ENCODE results near the gene MTOR. TPM values are rescaled to one million over a fixed set of nuclear protein-coding genes. Genes with fewer than 3 reads are reported as not detected.

The MTOR gene
- total RNA-seq, 6 experiments from 2014 or later: 25.1 to 35.3 (median 32.4) TPM

DNA sequence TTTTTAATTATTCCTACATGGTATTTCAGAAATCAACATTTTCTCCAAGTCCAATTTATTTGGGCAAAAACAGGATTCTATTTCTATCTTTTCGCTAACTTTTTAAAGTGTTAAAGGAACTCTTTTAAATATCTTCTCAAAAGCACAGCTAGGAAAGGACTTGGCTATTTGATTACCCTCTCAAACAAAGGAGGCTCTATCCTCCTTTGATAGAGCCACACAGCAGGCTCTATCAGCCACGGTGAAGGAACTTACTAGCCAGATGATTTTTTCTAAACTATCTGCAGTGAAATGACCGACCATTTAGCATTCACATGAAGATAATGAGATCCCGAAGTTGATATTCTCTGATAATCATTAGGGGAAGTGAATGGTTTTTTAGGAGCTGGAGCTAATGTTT, 64.1 kb downstream of the MTOR start:
- peaks cover 0 to 64% (median 13%) of the 10 kb centered on the region in 4 donors for H3K36me3 ChIP-seq
- no peak overlapping the region for H3K4me3 ChIP-seq
- ATAC-seq (no peak), DNase-seq (no peak)
- intact Hi-C loops (cut with DNase I): no loop called here
- TF ChIP-seq POLR2A (IDR thresholded peaks at IDR 0.05): no peak
- TF ChIP-seq, protein P1, sequence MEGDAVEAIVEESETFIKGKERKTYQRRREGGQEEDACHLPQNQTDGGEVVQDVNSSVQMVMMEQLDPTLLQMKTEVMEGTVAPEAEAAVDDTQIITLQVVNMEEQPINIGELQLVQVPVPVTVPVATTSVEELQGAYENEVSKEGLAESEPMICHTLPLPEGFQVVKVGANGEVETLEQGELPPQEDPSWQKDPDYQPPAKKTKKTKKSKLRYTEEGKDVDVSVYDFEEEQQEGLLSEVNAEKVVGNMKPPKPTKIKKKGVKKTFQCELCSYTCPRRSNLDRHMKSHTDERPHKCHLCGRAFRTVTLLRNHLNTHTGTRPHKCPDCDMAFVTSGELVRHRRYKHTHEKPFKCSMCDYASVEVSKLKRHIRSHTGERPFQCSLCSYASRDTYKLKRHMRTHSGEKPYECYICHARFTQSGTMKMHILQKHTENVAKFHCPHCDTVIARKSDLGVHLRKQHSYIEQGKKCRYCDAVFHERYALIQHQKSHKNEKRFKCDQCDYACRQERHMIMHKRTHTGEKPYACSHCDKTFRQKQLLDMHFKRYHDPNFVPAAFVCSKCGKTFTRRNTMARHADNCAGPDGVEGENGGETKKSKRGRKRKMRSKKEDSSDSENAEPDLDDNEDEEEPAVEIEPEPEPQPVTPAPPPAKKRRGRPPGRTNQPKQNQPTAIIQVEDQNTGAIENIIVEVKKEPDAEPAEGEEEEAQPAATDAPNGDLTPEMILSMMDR (IDR thresholded peaks at IDR 0.05): no peak
- H3K4me1 ChIP-seq: no peaks in the 10 kb centered on the region
- WGBS (ENCODE audit: insufficient coverage, low coverage, low lambda C conversion rate, missing lambda C conversion rate): 96% methylated on average over 4 of the region's 4 CpGs
- no peaks in the 10 kb centered on the region for H3K9me3 ChIP-seq
- H3K27ac ChIP-seq: no peak overlapping the region
- H3K27me3 ChIP-seq: no peaks in the 10 kb centered on the region

DNA sequence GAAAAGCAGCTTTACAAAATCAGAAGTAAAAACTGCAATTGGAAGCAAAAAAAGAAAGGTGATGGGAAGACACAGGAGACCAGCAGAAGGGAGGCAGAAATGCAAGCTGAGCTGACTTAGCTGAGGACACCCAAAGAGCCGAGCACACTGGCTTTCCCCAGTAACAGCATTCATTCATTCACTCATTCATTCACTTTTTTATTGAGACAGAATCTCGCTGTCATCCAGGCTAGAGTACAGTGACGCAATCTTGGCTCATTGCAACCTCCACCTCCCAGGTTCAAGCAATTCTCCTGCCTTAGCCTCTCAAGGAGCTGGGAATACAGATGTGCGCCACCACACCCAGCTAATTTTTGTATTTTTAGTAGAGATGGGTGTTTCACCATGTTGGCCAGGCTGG, 65.0 kb downstream of the MTOR start:
- peaks cover 0 to 65% (median 13%) of the 10 kb centered on the region in 4 donors for H3K36me3 ChIP-seq
- no peak overlapping the region for H3K27ac ChIP-seq
- TF ChIP-seq, protein P1 (IDR thresholded peaks at IDR 0.05): no peak
- TF ChIP-seq POLR2A (IDR thresholded peaks at IDR 0.05): no peak
- WGBS (ENCODE audit: insufficient coverage, low coverage, low lambda C conversion rate, missing lambda C conversion rate): 95% methylated on average over 3 of the region's 4 CpGs
- H3K27me3 ChIP-seq: no peaks in the 10 kb centered on the region
- no peaks in the 10 kb centered on the region for H3K4me1 ChIP-seq
- ATAC-seq (no peak), DNase-seq (no peak)
- H3K9me3 ChIP-seq: no peaks in the 10 kb centered on the region
- no peak overlapping the region for H3K4me3 ChIP-seq
- intact Hi-C loops (cut with DNase I): no loop called here

DNA sequence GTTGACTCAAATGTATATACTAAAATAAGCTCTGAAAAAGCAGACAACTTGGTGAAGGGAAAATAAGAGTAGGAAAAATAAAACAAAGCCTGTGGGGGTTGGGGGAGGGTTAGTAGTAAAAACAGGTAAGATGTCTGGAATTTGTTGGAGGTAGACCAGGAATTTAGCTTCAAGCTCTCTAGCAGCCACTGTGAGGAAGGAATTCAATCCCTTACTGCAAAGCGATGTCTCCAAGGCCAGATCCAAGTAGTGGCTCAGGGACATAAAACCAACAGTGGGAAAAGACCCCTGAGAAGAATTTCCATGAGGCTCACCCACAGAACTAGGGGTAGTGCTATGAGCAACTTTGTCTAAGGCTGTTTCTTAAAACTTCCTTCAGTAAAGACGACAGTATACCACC, 65.4 kb downstream of the MTOR start:
- DNase-seq (no peak), ATAC-seq (no peak)
- Histone ChIP-seq H3K27ac (no peak overlapping the region), H3K36me3 (peaks cover 0 to 64% (median 13%) of the 10 kb centered on the region in 4 donors), H3K9me3 (no peaks in the 10 kb centered on the region), H3K4me3 (no peak overlapping the region), H3K4me1 (no peaks in the 10 kb centered on the region), H3K27me3 (no peaks in the 10 kb centered on the region)
- intact Hi-C loops (cut with DNase I): no loop called here
- TF ChIP-seq, protein P1 (IDR thresholded peaks at IDR 0.05): no peak
- TF ChIP-seq POLR2A (IDR thresholded peaks at IDR 0.05): no peak
- 90% methylated on average over 2 of the region's 2 CpGs for WGBS (ENCODE audit: insufficient coverage, low coverage, low lambda C conversion rate, missing lambda C conversion rate)

GRCh38 chr1:11194407-11195176, 67.8 kb downstream of the MTOR start:
- Histone ChIP-seq H3K36me3 (peaks cover 0 to 65% (median 11%) of the 10 kb centered on the region in 4 donors), H3K4me1 (no peaks in the 10 kb centered on the region), H3K4me3 (no peak overlapping the region), H3K27me3 (no peaks in the 10 kb centered on the region), H3K9me3 (no peaks in the 10 kb centered on the region), H3K27ac (no peak overlapping the region)
- intact Hi-C loops (cut with DNase I): no loop called here
- TF ChIP-seq POLR2A (IDR thresholded peaks at IDR 0.05): no peak
- TF ChIP-seq, protein P1 (IDR thresholded peaks at IDR 0.05): no peak
- ATAC-seq: no peak
- DNase-seq: no peak
- 90% methylated on average over 11 of the region's 14 CpGs for WGBS (ENCODE audit: insufficient coverage, low coverage, low lambda C conversion rate, missing lambda C conversion rate)

Data from right lobe of liver (tissue), 6 donors.